Endothelial cell of umbilical vein (primary cell): ENCODE data around the gene GORASP2. TPM values are rescaled to one million over a fixed set of nuclear protein-coding genes. Genes with fewer than 3 reads are reported as not detected.

Source experiments
- BruUV-seq: library from RNA; stranded (reverse); fragments of 400-500 nt; replicated peaks from 2 replicates; lab custom pipeline; 2021; lab: Mats Ljungman, UMichigan
- CTCF ChIA-PET: fragments of 300-600, 350-600 bp; sonication (Branson Sonifier 250); formaldehyde crosslinking; loops from one replicate; lab custom pipeline; 2021; ENCODE audit warnings: antibody characterized with exemption, inconsistent platforms; lab: Charles Lee
- POLR2A ChIA-PET: fragments of 300-600, 350-600 bp; sonication (Branson Sonifier 250); formaldehyde crosslinking; loops from one replicate; lab custom pipeline; 2021; ENCODE audit warnings: antibody characterized with exemption, inconsistent platforms; lab: Charles Lee
- DNase-seq: peaks from one replicate; pipeline ENCODE4 v3.0.0-alpha.2; 2011; ENCODE audit warnings: low read depth, low spot score
- FAIRE-seq: peaks from 2 replicates; lab custom pipeline; 2011; peaks lifted over from hg19 to GRCh38; lab: Jason Lieb, UNC
- H2AFZ ChIP-seq: 2 replicates; pipeline ENCODE4 v1.6.0; 2012; ENCODE audit warnings: low read depth, low read length, control low read depth, inconsistent platforms
- H3K27ac ChIP-seq: 2 replicates; pipeline ENCODE4 v1.5.1; 2011; ENCODE audit warnings: low read depth, mild to moderate bottlenecking, control low read depth, low read length, moderate library complexity; ENCODE audit not compliant: insufficient read depth
- H3K27me3 ChIP-seq, 2 experiments: 2 replicates each; pipeline versions ENCODE4 v1.6.0 to v1.6.1; 2011; ENCODE audit warnings: low read length in 2 of 2, mixed read lengths in 1 of 2; ENCODE audit not compliant: control insufficient read depth in 2 of 2, insufficient read depth in 2 of 2
- H3K36me3 ChIP-seq, 2 experiments: 2 replicates in 1 of 2; 3 replicates in 1 of 2; pipeline ENCODE4 v1.5.1; 2011; ENCODE audit warnings: low read length in 2 of 2, mild to moderate bottlenecking in 1 of 2, moderate library complexity in 1 of 2; ENCODE audit not compliant: control insufficient read depth in 2 of 2, insufficient read depth in 2 of 2; ENCODE audit errors: extremely low read depth in 1 of 2
- H3K4me1 ChIP-seq: 3 replicates; pipeline ENCODE4 v1.5.1; 2011; ENCODE audit warnings: mild to moderate bottlenecking, low read length; ENCODE audit not compliant: control insufficient read depth, insufficient read depth; ENCODE audit errors: extremely low read depth
- H3K4me2 ChIP-seq: 2 replicates; pipeline ENCODE4 v1.6.1; 2011; ENCODE audit warnings: low read length, control low read depth, mixed read lengths; ENCODE audit not compliant: insufficient read depth
- H3K4me3 ChIP-seq, 3 experiments: fragments of 200-600 bp in 1 of 3; sonication (generic), shearing (Covaris generic) in 1 of 3; replicated peaks in 1 of 3; 2 replicates each; pipeline ENCODE4 v1.5.1; 2011 to 2016; ENCODE audit warnings: control low read depth in 3 of 3, low read length in 3 of 3, mild to moderate bottlenecking in 2 of 3, inconsistent platforms in 1 of 3, low read depth in 1 of 3, moderate library complexity in 1 of 3; ENCODE audit not compliant: insufficient read depth in 1 of 3
- H3K79me2 ChIP-seq: 2 replicates; pipeline ENCODE4 v1.6.0; 2012; ENCODE audit warnings: low read length, inconsistent platforms; ENCODE audit not compliant: control insufficient read depth, insufficient read depth
- H3K9ac ChIP-seq: replicated peaks from 2 replicates; pipeline ENCODE3; 2011; ENCODE audit warnings: low read length, control low read depth; ENCODE audit not compliant: insufficient read depth; ENCODE audit errors: extremely low read depth
- H3K9me1 ChIP-seq: replicated peaks from 3 replicates; pipeline ENCODE4 v1.6.0; 2011; ENCODE audit warnings: mild to moderate bottlenecking, low read length; ENCODE audit not compliant: control insufficient read depth, insufficient read depth; ENCODE audit errors: extremely low read depth
- H3K9me3 ChIP-seq: replicated peaks from 2 replicates; pipeline ENCODE4 v1.5.1; 2012; ENCODE audit warnings: low read length, inconsistent platforms; ENCODE audit not compliant: control insufficient read depth, insufficient read depth
- H4K20me1 ChIP-seq: replicated peaks from 2 replicates; pipeline ENCODE3; 2011; ENCODE audit warnings: mild to moderate bottlenecking, low read length; ENCODE audit not compliant: control insufficient read depth, insufficient read depth; ENCODE audit errors: extremely low read depth
- CTCF ChIP-seq, 2 donors: IDR thresholded peaks; 1 replicate in 1 of 2; 2 replicates in 1 of 2; pipeline ENCODE4 v1.5.1; 2011; ENCODE audit warnings: low read length in 2 of 2, mild to moderate bottlenecking in 2 of 2, moderate library complexity in 2 of 2, control low read depth in 1 of 2, inconsistent platforms in 1 of 2, low read depth in 1 of 2; ENCODE audit not compliant: insufficient read depth in 1 of 2; ENCODE audit errors: extremely low read depth in 1 of 2
- GATA2 ChIP-seq: IDR thresholded peaks from 2 replicates; pipeline ENCODE4 v1.7.0; 2011; ENCODE audit warnings: low read depth, mild to moderate bottlenecking, moderate library complexity, mixed read lengths, low read length; ENCODE audit not compliant: insufficient read length, insufficient read depth
- JUN ChIP-seq: IDR thresholded peaks from 2 replicates; pipeline ENCODE4 v1.6.1; 2011; ENCODE audit warnings: borderline replicate concordance, low read depth; ENCODE audit not compliant: insufficient read length, insufficient read depth
- dilution Hi-C: fragments of 300-500 bp; cut with MboI; formaldehyde crosslinking; loops from one replicate; pipeline ENCODE4 v1.15.0; 2019; ENCODE audit warnings: low sequenced_read_pairs; ENCODE audit not compliant: extremely low pct_ligation_motif_present
- intact Hi-C: fragments of 100-400 bp; cut with micrococcal nuclease; formaldehyde crosslinking; loops from one replicate; pipeline ENCODE4 v1.10.0; 2022
- polyA plus RNA-seq, 4 experiments: library from polyadenylated mRNA; depleted of rRNA in 3 of 4; stranded (reverse) in 3 of 4; unstranded in 1 of 4; fragments of >200 nt; gene quantifications; 2 replicates each; pipeline versions ENCODE4 v1.2.1 to v1.2.3, GENCODE V29; 2011 to 2012; ENCODE audit warnings: missing spikeins in 1 of 4
- total RNA-seq: library from RNA; stranded (reverse); gene quantifications from 2 replicates; pipeline ENCODE4 v1.2.3, GENCODE V29; 2021

GORASP2 gene
- total and polyA plus RNA-seq, 2 donors (not counting 3 experiments of a cell fraction or from before 2014, with no cell fraction given): 104 to 245 TPM

- H2AFZ ChIP-seq: no peak overlapping the region
- H3K27me3 ChIP-seq: no peaks in the 10 kb centered on the region
- no peak overlapping the region for H3K4me2 ChIP-seq
- ChIA-PET POLR2A (no interaction called here), CTCF (no interaction called here)
- H4K20me1 ChIP-seq: no peaks in the 10 kb centered on the region
- no peaks in the 10 kb centered on the region for H3K4me1 ChIP-seq
- dilution Hi-C loops (no loop called here), intact Hi-C loops (no loop called here)
- no peak overlapping the region for H3K27ac ChIP-seq
- no peak for FAIRE-seq
- no peak overlapping the region for H3K4me3 ChIP-seq
- peaks cover 17 to 35% of the 10 kb centered on the region in 2 experiments for H3K36me3 ChIP-seq
- H3K9ac ChIP-seq: no peak overlapping the region
- TF ChIP-seq CTCF (IDR thresholded peaks at IDR 0.05; ENCODE audit: extremely low read depth in 1 of 2, insufficient read depth in 1 of 2, low read depth in 1 of 2, low read length in 2 of 2) (no peak), GATA2 (no peak), JUN (no peak)
- no peaks in the 10 kb centered on the region for H3K9me3 ChIP-seq
- H3K9me1 ChIP-seq: no peaks in the 10 kb centered on the region
- no TSS peak for BruUV-seq
- no peaks in the 10 kb centered on the region for H3K79me2 ChIP-seq
- DNase-seq: no peak
Observed at GRCh38 chr2:170965446-170966225, 36.6 kb downstream of the GORASP2 start.
